T-cell (primary cell): Measurements from ENCODE around the gene AMIGO3. TPM values are rescaled to one million over a fixed set of nuclear protein-coding genes. Genes with fewer than 3 reads are reported as not detected.
A peak's percentile ranks its signal among the peaks of the same experiment; 100 is the strongest.

ENCODE experiments used
- ATAC-seq, 4 experiments: fragments of 200-7000 bp in 3 of 4; fragments of 150-1000 bp in 1 of 4; cut with Tn5 transposase; replicated peaks in 1 of 4; 1 replicate in 3 of 4; 2 replicates in 1 of 4; pipeline ENCODE4 v1.10.0; 2021; ENCODE audit warnings: moderate library complexity in 3 of 4, mild to moderate bottlenecking in 2 of 4, moderate number of reproducible peaks in 1 of 4
- CTCF ChIA-PET, 2 donors: fragments of 300-600 bp; sonication (Branson Sonifier 250); formaldehyde crosslinking; loops; one replicate each; lab custom pipeline; 2022; ENCODE audit warnings: antibody characterized with exemption in 2 of 2; lab: Charles Lee
- POLR2A ChIA-PET, 2 donors: fragments of 300-600 bp; sonication (Branson Sonifier 250); formaldehyde crosslinking; loops; one replicate each; lab custom pipeline; 2022; ENCODE audit warnings: antibody characterized with exemption in 2 of 2; lab: Charles Lee
- DNase-seq, 35 experiments: peaks; one replicate each; pipeline versions ENCODE4 v3.0.0 to v3.0.0-alpha.2; 2013 to 2023
- H3K27ac ChIP-seq: one replicate; pipeline ENCODE4 v1.5.1; 2013; ENCODE audit warnings: low read length
- H3K27me3 ChIP-seq, 2 experiments: replicated peaks in 1 of 2; 1 replicate in 1 of 2; 2 replicates in 1 of 2; pipeline versions ENCODE4 v1.6.1 to v1.7.0; 2013; ENCODE audit warnings: low read length in 1 of 2, mixed read lengths in 1 of 2; ENCODE audit not compliant: control insufficient read depth in 2 of 2, insufficient read depth in 2 of 2; ENCODE audit errors: extremely low read depth in 1 of 2
- H3K36me3 ChIP-seq, 2 donors: 1 replicate in 1 of 2; 2 replicates in 1 of 2; pipeline versions ENCODE4 v1.6.1 to v1.7.0; 2013; ENCODE audit warnings: low read length in 1 of 2; ENCODE audit not compliant: control insufficient read depth in 2 of 2, insufficient read depth in 1 of 2; ENCODE audit errors: extremely low read depth in 1 of 2
- H3K4me1 ChIP-seq, 2 experiments: 1 replicate in 1 of 2; 2 replicates in 1 of 2; pipeline versions ENCODE4 v1.6.1 to v1.7.0; 2013; ENCODE audit warnings: low read length in 2 of 2, mixed read lengths in 1 of 2; ENCODE audit not compliant: insufficient read depth in 2 of 2, control insufficient read depth in 1 of 2; ENCODE audit errors: extremely low read depth in 1 of 2
- H3K4me3 ChIP-seq, 2 donors: 1 replicate in 1 of 2; 2 replicates in 1 of 2; pipeline versions ENCODE4 v1.5.1 to v1.7.0; 2013; ENCODE audit warnings: mild to moderate bottlenecking in 2 of 2, low read length in 1 of 2, moderate library complexity in 1 of 2; ENCODE audit not compliant: control insufficient read depth in 1 of 2; ENCODE audit errors: extremely low read depth in 1 of 2
- H3K9me3 ChIP-seq: 2 replicates; pipeline ENCODE4 v1.7.0; 2013
- H3K27ac Mint-ChIP-seq, 2 donors: one replicate each; pipeline ENCODE4 v1.8.0; 2020 to 2021; ENCODE audit warnings: mild to moderate bottlenecking in 2 of 2, mixed read lengths in 2 of 2
- H3K27me3 Mint-ChIP-seq, 2 donors: one replicate each; pipeline ENCODE4 v1.8.0; 2021 to 2022; ENCODE audit warnings: mixed read lengths in 2 of 2
- H3K36me3 Mint-ChIP-seq: one replicate; pipeline ENCODE4 v1.8.0; 2021; ENCODE audit warnings: mixed read lengths
- H3K4me1 Mint-ChIP-seq, 3 donors: one replicate each; pipeline ENCODE4 v1.8.0; 2020 to 2022; ENCODE audit warnings: mixed read lengths in 3 of 3, mild to moderate bottlenecking in 1 of 3
- H3K4me3 Mint-ChIP-seq, 3 donors: one replicate each; pipeline ENCODE4 v1.8.0; 2020 to 2022; ENCODE audit warnings: mild to moderate bottlenecking in 3 of 3, mixed read lengths in 3 of 3, moderate library complexity in 3 of 3
- H3K9me3 Mint-ChIP-seq, 3 donors: one replicate each; pipeline ENCODE4 v1.8.0; 2020 to 2022; ENCODE audit warnings: mixed read lengths in 3 of 3
- WGBS: methylation state at CpG from one replicate; pipeline ENCODE4 v1.1.5; 2013; ENCODE audit warnings: missing lambda C conversion rate; ENCODE audit not compliant: insufficient coverage; 5-methylcytosine and 5-hydroxymethylcytosine counted together
- total RNA-seq, 35 experiments: library from RNA in 6 of 35; stranded (reverse) in 6 of 35; fragments of 120-200 nt in 1 of 35; gene quantifications; one replicate each; pipeline versions ENCODE4 v1.2.1 to v1.2.4 and lab custom pipeline; 2013 to 2026

Gene AMIGO3
- total RNA-seq, 5 donors from 2014 or later (not counting 1 experiment from before 2014, with no cell fraction given): 0.20 to 1.4 (median 0.26) TPM; not detected in 2

DNA sequence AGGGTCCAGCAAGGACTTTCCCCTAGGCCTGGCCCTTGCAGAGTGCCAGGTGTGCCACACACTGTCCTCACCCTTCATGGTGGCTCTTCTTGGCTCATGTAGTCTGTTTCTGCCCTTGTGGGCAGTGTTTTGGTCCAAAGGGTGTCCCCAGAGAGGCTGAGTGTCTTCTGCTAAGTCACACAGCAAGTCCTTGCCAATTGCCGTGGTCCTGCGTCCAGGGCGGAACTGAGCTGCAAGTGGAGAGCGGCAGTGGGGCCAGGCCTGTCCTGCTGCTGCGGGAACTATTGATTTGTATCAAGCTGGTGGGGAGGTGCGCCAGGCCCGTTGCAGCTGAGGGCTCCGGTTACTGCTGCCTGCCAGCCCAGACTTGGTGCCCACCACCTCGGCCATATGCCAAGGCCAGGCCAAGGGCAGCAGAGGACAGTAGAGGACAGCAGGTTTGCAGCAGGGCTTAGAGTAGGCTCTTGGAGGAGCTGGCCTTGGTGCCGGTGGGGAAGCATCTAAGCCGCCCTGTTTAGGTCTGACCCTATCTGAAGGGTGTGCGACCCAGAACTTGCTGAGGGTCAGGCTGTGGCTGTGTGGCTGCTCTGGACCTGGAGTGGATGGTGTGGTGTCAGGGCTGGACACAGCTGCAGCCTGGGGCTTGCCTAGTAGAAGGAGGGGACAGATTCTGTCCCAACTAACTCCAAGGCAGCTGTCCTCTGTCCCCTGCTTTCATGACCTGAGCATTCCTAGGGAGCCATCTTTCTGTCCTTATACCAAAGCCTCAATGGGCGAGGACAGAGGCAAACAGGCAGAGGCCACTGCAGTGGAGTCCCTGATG lies 4.5 kb downstream of the AMIGO3 start:
- Histone ChIP-seq H3K27ac (no peak overlapping the region), H3K27me3 (no peaks in the 10 kb centered on the region), H3K36me3 (peaks cover 5 to 10% of the 10 kb centered on the region in 2 donors), H3K9me3 (no peaks in the 10 kb centered on the region), H3K4me3 (no peak overlapping the region), H3K4me1 (peaks cover 3 to 39% of the 10 kb centered on the region in 2 experiments)
- no peak overlapping the region for H3K27ac Mint-ChIP-seq
- H3K4me3 Mint-ChIP-seq: no peak overlapping the region
- ATAC-seq (no peak), DNase-seq (no peak)
- no peaks in the 10 kb centered on the region for H3K9me3 Mint-ChIP-seq
- peaks cover 1% of the 10 kb centered on the region for H3K36me3 Mint-ChIP-seq
- CTCF ChIA-PET: no interaction called here
- peaks cover 18 to 24% (median 22%) of the 10 kb centered on the region in 3 donors for H3K4me1 Mint-ChIP-seq
- H3K27me3 Mint-ChIP-seq: no peaks in the 10 kb centered on the region
- 91% methylated on average over 13 of the region's 13 CpGs for WGBS
- POLR2A ChIA-PET: interaction anchor here in 1 of 2 donors (0.6 kb wide), 1 partner anchor 63 kb away, joined by 3 read pairs; no protein-coding TSS in a partner anchor

DNA sequence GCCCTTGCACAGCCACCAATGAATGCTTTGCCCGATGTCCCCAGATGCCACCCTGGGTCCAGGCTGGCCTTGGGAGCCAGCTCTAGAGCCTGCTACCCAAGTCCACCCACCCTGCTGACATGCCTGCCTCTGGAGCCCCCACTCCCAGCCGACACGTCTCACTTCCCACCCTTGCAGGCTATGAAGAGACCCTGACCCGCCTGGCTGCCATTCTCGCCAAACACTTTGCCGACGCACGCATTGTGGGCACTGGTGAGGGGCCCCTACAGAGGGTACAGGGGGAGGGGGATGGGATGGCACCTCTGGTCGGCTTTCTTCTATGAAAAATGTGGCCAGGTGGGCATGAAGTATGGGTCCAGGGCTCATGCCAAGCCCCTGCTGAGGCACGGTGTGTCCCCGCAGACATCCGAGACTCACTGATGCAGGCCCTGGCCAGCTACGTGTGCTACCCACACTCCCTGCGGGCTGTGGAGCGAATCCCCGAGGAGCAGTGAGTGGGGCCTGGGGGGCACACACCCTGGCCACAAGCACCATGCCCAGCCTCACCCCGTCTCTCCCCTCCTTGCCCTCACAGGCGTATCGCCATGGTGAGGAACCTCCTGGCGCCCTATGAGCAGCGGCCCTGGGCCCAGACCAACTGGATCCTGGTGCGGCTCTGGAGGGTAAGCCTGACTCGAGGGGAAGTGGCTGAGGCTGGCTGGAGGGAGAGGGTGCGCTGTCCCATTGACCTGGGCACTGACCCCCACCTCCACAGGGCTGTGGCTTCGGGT lies 6.0 kb downstream of the AMIGO3 start:
- Mint-ChIP-seq H3K4me3 (no peak overlapping the region), H3K4me1 (peaks cover 6 to 11% (median 10%) of the 10 kb centered on the region in 3 donors), H3K27me3 (no peaks in the 10 kb centered on the region), H3K9me3 (no peaks in the 10 kb centered on the region), H3K27ac (no peak overlapping the region), H3K36me3 (peaks cover 4% of the 10 kb centered on the region)
- POLR2A ChIA-PET: no interaction called here
- H3K27me3 ChIP-seq: no peaks in the 10 kb centered on the region
- H3K4me3 ChIP-seq: no peak overlapping the region
- CTCF ChIA-PET: no interaction called here
- ATAC-seq (no peak), DNase-seq (no peak)
- WGBS: 92% methylated on average over 13 of the region's 25 CpGs
- peaks cover 2 to 26% of the 10 kb centered on the region in 2 experiments for H3K4me1 ChIP-seq
- H3K36me3 ChIP-seq: peaks cover 5 to 10% of the 10 kb centered on the region in 2 donors
- H3K27ac ChIP-seq: no peak overlapping the region
- H3K9me3 ChIP-seq: no peaks in the 10 kb centered on the region

DNA sequence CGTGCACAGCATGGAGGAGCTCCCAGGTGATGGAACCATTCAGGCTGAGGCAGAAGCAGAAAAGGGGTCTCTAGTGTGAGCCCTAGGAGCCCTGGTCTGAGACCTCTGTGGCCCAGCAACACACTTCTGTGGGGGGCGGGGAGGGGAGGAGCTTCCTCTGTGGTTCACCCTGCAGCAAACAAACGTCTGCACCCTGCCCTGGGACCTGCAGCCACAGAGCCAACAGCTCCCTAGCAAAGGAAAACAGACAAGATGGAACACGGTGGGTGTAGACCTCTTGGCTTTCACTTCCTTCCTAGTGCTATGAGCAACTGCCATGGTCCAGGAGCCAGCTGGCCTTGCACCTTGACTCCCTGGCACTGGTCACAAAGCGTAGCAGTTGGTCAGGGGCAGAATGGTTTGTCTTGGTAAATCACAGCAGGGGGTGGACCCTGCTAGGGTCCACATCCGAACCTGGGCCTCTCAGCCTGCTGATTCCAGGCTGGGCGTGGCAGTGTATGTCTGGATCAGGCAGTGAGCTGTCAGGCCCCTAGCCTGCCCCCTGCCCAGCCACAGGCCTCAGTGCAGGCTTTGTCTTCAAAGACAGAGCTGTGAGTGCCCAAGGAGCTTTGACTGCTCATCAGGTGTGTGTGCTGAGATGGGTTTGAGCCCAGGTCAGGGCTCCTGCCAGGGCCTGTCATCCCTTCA lies 6.7 kb downstream of the AMIGO3 start:
- Histone ChIP-seq H3K9me3 (no peaks in the 10 kb centered on the region), H3K27me3 (no peaks in the 10 kb centered on the region), H3K27ac (no peak overlapping the region), H3K36me3 (peaks cover 5 to 10% of the 10 kb centered on the region in 2 donors), H3K4me3 (no peak overlapping the region), H3K4me1 (peaks cover 2 to 19% of the 10 kb centered on the region in 2 experiments)
- POLR2A ChIA-PET: interaction anchor here in 1 of 2 donors (0.5 kb wide), 1 partner anchor 176 kb away, joined by 3 read pairs; no protein-coding TSS in a partner anchor
- Mint-ChIP-seq H3K27ac (no peak overlapping the region), H3K4me1 (peaks cover 4 to 10% (median 9%) of the 10 kb centered on the region in 3 donors), H3K27me3 (no peaks in the 10 kb centered on the region), H3K9me3 (no peaks in the 10 kb centered on the region), H3K36me3 (peaks cover 4% of the 10 kb centered on the region), H3K4me3 (no peak overlapping the region)
- WGBS: 56% methylated on average over 7 of the region's 7 CpGs
- CTCF ChIA-PET: interaction anchor here in 1 of 2 donors (0.7 kb wide), 1 partner anchor 28 kb away, joined by 4 read pairs; no protein-coding TSS in a partner anchor
- peak in 1 of 35 experiments; percentile 31 for DNase-seq
- peak in 1 of 4 experiments; percentile 26 for ATAC-seq

DNA sequence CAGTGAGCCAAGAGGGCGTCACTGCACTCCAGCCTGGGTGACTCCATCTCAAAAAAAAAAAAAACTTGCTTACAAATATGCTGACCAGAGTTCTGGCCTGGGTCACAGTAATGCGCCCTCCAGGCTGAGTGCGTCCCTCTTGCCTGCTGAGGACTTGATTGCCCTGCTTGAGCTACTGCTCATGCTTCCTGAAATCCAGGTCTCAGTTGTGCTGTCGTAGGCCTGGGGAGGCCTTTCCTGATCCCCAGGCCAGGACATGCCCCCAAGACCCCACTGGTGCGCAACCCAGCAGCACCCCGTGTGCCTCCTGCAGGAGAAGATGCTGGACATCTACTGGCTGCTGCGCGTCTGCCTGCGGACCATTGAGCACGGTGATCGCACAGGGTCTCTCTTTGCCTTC lies 7.3 kb downstream of the AMIGO3 start:
- Histone ChIP-seq H3K4me3 (no peak overlapping the region), H3K9me3 (no peaks in the 10 kb centered on the region), H3K36me3 (peaks cover 5 to 10% of the 10 kb centered on the region in 2 donors), H3K4me1 (peaks cover 2 to 19% of the 10 kb centered on the region in 2 experiments), H3K27ac (no peak overlapping the region), H3K27me3 (no peaks in the 10 kb centered on the region)
- POLR2A ChIA-PET: interaction anchor here in 1 of 2 donors (0.6 kb wide), 1 partner anchor 184 kb away, joined by 4 read pairs; no protein-coding TSS in a partner anchor
- H3K4me1 Mint-ChIP-seq: peaks cover 4 to 10% (median 9%) of the 10 kb centered on the region in 3 donors
- H3K36me3 Mint-ChIP-seq: peaks cover 9% of the 10 kb centered on the region
- no peak for DNase-seq
- no peaks in the 10 kb centered on the region for H3K9me3 Mint-ChIP-seq
- H3K4me3 Mint-ChIP-seq: no peak overlapping the region
- no peak for ATAC-seq
- 95% methylated on average over 11 of the region's 11 CpGs for WGBS
- no peak overlapping the region for H3K27ac Mint-ChIP-seq
- CTCF ChIA-PET: interaction anchor here in 1 of 2 donors (0.7 kb wide), 1 partner anchor 29 kb away, joined by 4 read pairs; no protein-coding TSS in a partner anchor
- no peaks in the 10 kb centered on the region for H3K27me3 Mint-ChIP-seq

DNA sequence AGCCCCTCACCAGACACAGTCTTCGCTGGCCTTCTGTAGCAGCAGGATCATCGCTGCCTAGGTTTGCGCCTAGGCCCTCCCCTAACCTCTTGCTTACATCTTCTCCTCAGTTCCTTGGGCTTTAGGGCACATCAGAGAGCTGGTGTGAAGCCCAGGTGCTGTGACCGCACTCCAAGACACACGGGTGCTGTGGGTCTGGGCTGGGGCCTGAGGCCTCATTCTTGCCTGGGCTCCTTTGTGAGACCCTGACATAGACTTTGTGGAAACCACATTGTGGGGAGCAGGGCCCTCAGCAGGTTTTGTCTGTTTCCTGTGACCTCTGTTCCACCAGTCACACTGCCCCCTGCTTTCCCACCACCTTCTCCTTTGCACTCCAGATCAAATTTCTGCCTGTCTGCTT lies 8.0 kb downstream of the AMIGO3 start:
- H3K36me3 Mint-ChIP-seq: peaks cover 11% of the 10 kb centered on the region
- DNase-seq (no peak), ATAC-seq (no peak)
- Histone ChIP-seq H3K9me3 (no peaks in the 10 kb centered on the region), H3K36me3 (peaks cover 5 to 10% of the 10 kb centered on the region in 2 donors), H3K4me3 (no peak overlapping the region), H3K4me1 (peaks cover 2 to 19% of the 10 kb centered on the region in 2 experiments), H3K27me3 (no peaks in the 10 kb centered on the region), H3K27ac (no peak overlapping the region)
- H3K27ac Mint-ChIP-seq: peak overlapping the region in 1 of 2 donors; percentile 50
- POLR2A ChIA-PET: interaction anchor here in 1 of 2 donors (0.6 kb wide), 1 partner anchor 184 kb away, joined by 4 read pairs; no protein-coding TSS in a partner anchor
- peaks cover 4 to 10% (median 9%) of the 10 kb centered on the region in 3 donors for H3K4me1 Mint-ChIP-seq
- no peaks in the 10 kb centered on the region for H3K9me3 Mint-ChIP-seq
- CTCF ChIA-PET: no interaction called here
- no peaks in the 10 kb centered on the region for H3K27me3 Mint-ChIP-seq
- no peak overlapping the region for H3K4me3 Mint-ChIP-seq
- 70% methylated on average over 4 of the region's 5 CpGs for WGBS
